ENCODE data around the gene ATP4A.

The ATP4A gene

GRCh38 chr19:35565016-35565856 is 1.8 kb upstream of the ATP4A start:
- no peak for DNase-seq (ENCODE audit: low read depth)

GRCh38 chr19:35562776-35563175 is 682 bp downstream of the ATP4A start:
- DNase-seq (ENCODE audit: low read depth) = no peak

- DNase-seq (ENCODE audit: low read depth) = no peak
Observed at GRCh38 chr19:35562336-35562735, 1.1 kb downstream of the ATP4A start.

GRCh38 chr19:35561436-35561835 is 2.0 kb downstream of the ATP4A start:
- DNase-seq (ENCODE audit: low read depth) = no peak

GRCh38 chr19:35560677-35561076 is 2.8 kb downstream of the ATP4A start:
- DNase-seq (ENCODE audit: low read depth) = no peak

- DNase-seq (ENCODE audit: low read depth) = no peak
Observed at GRCh38 chr19:35560271-35560670, 3.2 kb downstream of the ATP4A start.

GRCh38 chr19:35559781-35560180 is 3.7 kb downstream of the ATP4A start:
- DNase-seq (ENCODE audit: low read depth) = no peak

- DNase-seq (ENCODE audit: low read depth) = no peak
Observed at GRCh38 chr19:35559281-35559659, 4.2 kb downstream of the ATP4A start.

- no peak for DNase-seq (ENCODE audit: low read depth)
Observed at GRCh38 chr19:35558400-35559280, 4.8 kb downstream of the ATP4A start.

- peak; percentile 21 for DNase-seq (ENCODE audit: low read depth)
Observed at GRCh38 chr19:35557539-35558399, 5.7 kb downstream of the ATP4A start.

- no peak for DNase-seq (ENCODE audit: low read depth)
Observed at GRCh38 chr19:35556846-35557538, 6.5 kb downstream of the ATP4A start.

GRCh38 chr19:35556025-35556590 is 7.3 kb downstream of the ATP4A start:
- no peak for DNase-seq (ENCODE audit: low read depth)

- DNase-seq (ENCODE audit: low read depth) = peak; percentile 13
Observed at GRCh38 chr19:35555301-35556005, 8.0 kb downstream of the ATP4A start.

- no peak for DNase-seq (ENCODE audit: low read depth)
Observed at GRCh38 chr19:35554076-35554475, 9.4 kb downstream of the ATP4A start.

GRCh38 chr19:35553385-35554000 is 10.0 kb downstream of the ATP4A start:
- DNase-seq (ENCODE audit: low read depth) = no peak

- DNase-seq (ENCODE audit: low read depth) = no peak
Observed at GRCh38 chr19:35552534-35553384, 10.7 kb downstream of the ATP4A start.

- DNase-seq (ENCODE audit: low read depth) = no peak
Observed at GRCh38 chr19:35551091-35551810, 12.2 kb downstream of the ATP4A start.

GRCh38 chr19:35549879-35550523 is 13.5 kb downstream of the ATP4A start:
- DNase-seq (ENCODE audit: low read depth) = no peak
